Stimulated activated CD4-positive, alpha-beta T cell treated with anti-CD3 and anti-CD28 coated beads, Interleukin-4, amount 100 ng/mL, for 1 hour (primary cell): ENCODE data around the gene ARL4C.

Source experiments
- DNase-seq: peaks from one replicate; pipeline ENCODE4 v3.0.0-alpha.2; 2020

ARL4C gene

GRCh38 chr2:234497594-234498235 lies 834 bp upstream of the ARL4C start:
- no peak for DNase-seq

GRCh38 chr2:234496055-234496834 lies 636 bp downstream of the ARL4C start:
- peak; percentile 34 for DNase-seq

GRCh38 chr2:234495251-234496054 lies 1.4 kb downstream of the ARL4C start:
- DNase-seq, result peak; percentile 16

- DNase-seq, result no peak
Observed at GRCh38 chr2:234494361-234495250, 2.3 kb downstream of the ARL4C start.

- DNase-seq, result no peak
Observed at GRCh38 chr2:234493796-234494195, 3.1 kb downstream of the ARL4C start.

- no peak for DNase-seq
Observed at GRCh38 chr2:234492717-234493485, 4.0 kb downstream of the ARL4C start.

- no peak for DNase-seq
Observed at GRCh38 chr2:234491897-234492296, 5.0 kb downstream of the ARL4C start.

GRCh38 chr2:234491281-234491680 lies 5.6 kb downstream of the ARL4C start:
- DNase-seq, result no peak

GRCh38 chr2:234490271-234491091 lies 6.4 kb downstream of the ARL4C start:
- no peak for DNase-seq

GRCh38 chr2:234488913-234489451 lies 7.9 kb downstream of the ARL4C start:
- peak; percentile 48 for DNase-seq

- no peak for DNase-seq
Observed at GRCh38 chr2:234488486-234488885, 8.4 kb downstream of the ARL4C start.

- no peak for DNase-seq
Observed at GRCh38 chr2:234487356-234487755, 9.5 kb downstream of the ARL4C start.

GRCh38 chr2:234483568-234484251 lies 13.2 kb downstream of the ARL4C start:
- DNase-seq, result peak; percentile 61

- DNase-seq, result no peak
Observed at GRCh38 chr2:234481301-234481700, 15.6 kb downstream of the ARL4C start.

GRCh38 chr2:234480337-234480736 lies 16.5 kb downstream of the ARL4C start:
- no peak for DNase-seq

GRCh38 chr2:234479465-234479864 lies 17.4 kb downstream of the ARL4C start:
- no peak for DNase-seq

GRCh38 chr2:234478121-234478858 lies 18.6 kb downstream of the ARL4C start:
- DNase-seq, result no peak

- DNase-seq, result no peak
Observed at GRCh38 chr2:234476766-234477165, 20.1 kb downstream of the ARL4C start.

- DNase-seq, result no peak
Observed at GRCh38 chr2:234474654-234475053, 22.2 kb downstream of the ARL4C start.
